Measurements from ENCODE around the gene NEAT1. TPM values are rescaled to one million over a fixed set of nuclear protein-coding genes. Genes with fewer than 3 reads are reported as not detected.
"Not testable (repeated sequence)": the region's sequence is repeated elsewhere in the genome, so short reads cannot be mapped to it uniquely, and the experiment has no call there.

Gene NEAT1
- total RNA-seq, 1 donor from 2014 or later: 508 TPM

GRCh38 chr11:65440831-65441499 is 18.4 kb downstream of the NEAT1 start:
- intact Hi-C loops (cut with micrococcal nuclease): no loop called here
- no peak for ATAC-seq
- no peak for DNase-seq

GRCh38 chr11:65442842-65443331 is 20.3 kb downstream of the NEAT1 start:
- intact Hi-C loops (cut with micrococcal nuclease): no loop called here
- ATAC-seq (no peak), DNase-seq (no peak)

- ATAC-seq: no peak
Observed at GRCh38 chr11:65444314-65445051, 21.9 kb downstream of the NEAT1 start.

GRCh38 chr11:65445101-65445603 is 22.6 kb downstream of the NEAT1 start:
- peak; percentile 0 for ATAC-seq
- intact Hi-C loops (cut with micrococcal nuclease): no loop called here
- no peak for DNase-seq

More at GRCh38 chr11:65444314-65445051, 21.9 kb downstream of the NEAT1 start:
- intact Hi-C loops (cut with micrococcal nuclease): no loop called here
- no peak for DNase-seq

GRCh38 chr11:65445604-65446445 is 23.2 kb downstream of the NEAT1 start:
- ATAC-seq: peak; percentile 14
- DNase-seq: peak; percentile 59
- intact Hi-C loops (cut with micrococcal nuclease): no loop called here

- peak; percentile 71 for DNase-seq
- peak; percentile 22 for ATAC-seq
- intact Hi-C loops (cut with micrococcal nuclease): no loop called here
Observed at GRCh38 chr11:65446446-65447277, 24.1 kb downstream of the NEAT1 start.

- DNase-seq (no peak), ATAC-seq (no peak)
- intact Hi-C loops (cut with micrococcal nuclease): no loop called here
Observed at GRCh38 chr11:65448074-65448417, 25.4 kb downstream of the NEAT1 start.

- ATAC-seq: peak; percentile 5
- intact Hi-C loops (cut with micrococcal nuclease): no loop called here
- DNase-seq: no peak
Observed at GRCh38 chr11:65448418-65449105, 26.0 kb downstream of the NEAT1 start.

- intact Hi-C loops (cut with micrococcal nuclease): not testable (repeated sequence)
Observed at GRCh38 chr11:65451301-65451700, 28.7 kb downstream of the NEAT1 start.

GRCh38 chr11:65452259-65452658 is 29.7 kb downstream of the NEAT1 start:
- DNase-seq; intact Hi-C loops (cut with micrococcal nuclease); ATAC-seq: not testable (repeated sequence)

More at GRCh38 chr11:65451301-65451700, 28.7 kb downstream of the NEAT1 start:
- not testable (repeated sequence) for ATAC-seq, DNase-seq

- intact Hi-C loops (cut with micrococcal nuclease): no loop called here
- DNase-seq (no peak), ATAC-seq (no peak)
Observed at GRCh38 chr11:65452806-65453490, 30.4 kb downstream of the NEAT1 start.

- peak; percentile 12 for ATAC-seq
- intact Hi-C loops (cut with micrococcal nuclease): no loop called here
- DNase-seq: no peak
Observed at GRCh38 chr11:65454311-65454695, 31.7 kb downstream of the NEAT1 start.

GRCh38 chr11:65454696-65455456 is 32.3 kb downstream of the NEAT1 start:
- intact Hi-C loops (cut with micrococcal nuclease): no loop called here
- ATAC-seq: peak; percentile 96
- DNase-seq: peak; percentile 94

GRCh38 chr11:65456418-65456817 is 33.8 kb downstream of the NEAT1 start:
- intact Hi-C loops (cut with micrococcal nuclease): no loop called here
- DNase-seq: no peak
- no peak for ATAC-seq

GRCh38 chr11:65459552-65459951 is 37.0 kb downstream of the NEAT1 start:
- DNase-seq (no peak), ATAC-seq (no peak)
- intact Hi-C loops (cut with micrococcal nuclease): no loop called here

GRCh38 chr11:65465471-65465870 is 42.9 kb downstream of the NEAT1 start:
- intact Hi-C loops (cut with micrococcal nuclease): not testable (repeated sequence)
- DNase-seq: peak; percentile 29

GRCh38 chr11:65467306-65467705 is 44.7 kb downstream of the NEAT1 start:
- peak; percentile 10 for DNase-seq
- ATAC-seq; intact Hi-C loops (cut with micrococcal nuclease): not testable (repeated sequence)

More at GRCh38 chr11:65465471-65465870, 42.9 kb downstream of the NEAT1 start:
- ATAC-seq: not testable (repeated sequence)
